IPS-NIHi7 (cell line): ENCODE results near the gene ZNF593.

Experiments
- DNase-seq: peaks from one replicate; pipeline ENCODE4 v3.0.0; 2012; ENCODE audit warnings: mixed read lengths; ENCODE audit errors: extremely low spot score

The ZNF593 gene

GRCh38 chr1:26210147-26210870, 40.6 kb downstream of the ZNF593 start:
- DNase-seq, result no peak

- no peak for DNase-seq
These were observed 43.0 kb downstream of the ZNF593 start for GRCh38 chr1:26212726-26213125.

GRCh38 chr1:26213335-26213905, 43.7 kb downstream of the ZNF593 start:
- no peak for DNase-seq

- DNase-seq, result no peak
These were observed 45.5 kb downstream of the ZNF593 start for GRCh38 chr1:26215246-26215645.

GRCh38 chr1:26218906-26219494, 49.3 kb downstream of the ZNF593 start:
- no peak for DNase-seq
